HEK293T (cell line): Measurements from ENCODE around the gene UBE2E2.

ENCODE experiments used
- CTBP1 ChIP-seq: fragments of 450-650 bp; IDR thresholded peaks from 2 replicates; pipeline ENCODE4 v1.6.1; 2016; ENCODE audit warnings: borderline replicate concordance
- FOXA1 ChIP-seq: fragments of 450-650 bp; IDR thresholded peaks from 2 replicates; pipeline ENCODE4 v1.6.1; 2016; ENCODE audit warnings: mild to moderate bottlenecking
- LEF1 ChIP-seq: fragments of 450-650 bp; IDR thresholded peaks from 2 replicates; pipeline ENCODE4 v1.6.1; 2017; ENCODE audit warnings: mild to moderate bottlenecking, borderline replicate concordance
- SP1 ChIP-seq: fragments of 450-650 bp; IDR thresholded peaks from 2 replicates; pipeline ENCODE4 v1.6.1; 2017
- ZNF384 ChIP-seq: fragments of 450-650 bp; IDR thresholded peaks from 2 replicates; pipeline ENCODE4 v1.6.1; 2016

- no peak for TF ChIP-seq FOXA1
- TF ChIP-seq SP1: no peak
- TF ChIP-seq LEF1: no peak
- no peak for TF ChIP-seq ZNF384
- no peak for TF ChIP-seq CTBP1
Observed at GRCh38 chr3:23238578-23238977, 35.5 kb downstream of the UBE2E2 start.
